22Rv1 (cell line): ENCODE results near the gene AOAH.

Experiments used
- CTCF ChIP-seq: fragments of 450-650 bp; IDR thresholded peaks from 2 replicates; pipeline ENCODE4 v1.5.1; 2017; ENCODE audit warnings: mild to moderate bottlenecking
- ZFX ChIP-seq: fragments of 450-650 bp; IDR thresholded peaks from 2 replicates; pipeline ENCODE4 v1.6.1; 2017; ENCODE audit warnings: antibody characterized with exemption, borderline replicate concordance

DNA sequence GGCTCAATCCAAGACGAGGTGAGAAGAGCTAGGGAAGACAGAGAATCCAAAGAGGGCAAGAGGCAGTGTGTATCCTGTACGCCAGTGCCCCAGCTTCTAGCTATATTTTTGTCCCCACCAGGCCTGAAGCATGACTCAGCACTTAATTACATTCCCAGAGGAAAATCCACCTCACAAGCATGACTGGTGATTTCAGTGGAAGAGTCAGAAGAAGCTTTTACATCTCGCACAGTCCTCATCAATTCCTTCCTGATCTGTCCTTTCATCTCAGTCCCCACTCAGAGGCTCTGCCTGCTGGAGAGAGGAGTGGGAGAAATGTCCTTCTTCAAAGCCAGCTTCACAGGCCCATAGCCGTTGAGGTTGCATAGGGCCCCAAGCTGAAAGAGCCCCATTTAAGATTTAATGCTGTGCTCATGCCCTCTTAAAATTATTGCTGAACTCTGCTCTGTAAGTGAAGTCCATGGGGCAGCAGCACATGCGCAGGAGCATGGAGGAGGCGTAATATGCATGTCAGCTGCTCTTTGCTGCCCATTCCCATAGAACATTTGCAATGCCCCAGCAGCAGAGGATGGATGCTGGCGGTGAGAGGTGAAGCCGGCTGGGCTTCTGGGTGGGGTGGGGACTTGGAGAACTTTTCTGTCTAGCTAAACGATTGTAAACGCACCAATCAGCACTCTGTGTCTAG, 39.0 kb upstream of the AOAH start:
- TF ChIP-seq CTCF (no peak), ZFX (no peak)
